ENCODE measurements around the gene TIAM1.

Gene TIAM1

DNA sequence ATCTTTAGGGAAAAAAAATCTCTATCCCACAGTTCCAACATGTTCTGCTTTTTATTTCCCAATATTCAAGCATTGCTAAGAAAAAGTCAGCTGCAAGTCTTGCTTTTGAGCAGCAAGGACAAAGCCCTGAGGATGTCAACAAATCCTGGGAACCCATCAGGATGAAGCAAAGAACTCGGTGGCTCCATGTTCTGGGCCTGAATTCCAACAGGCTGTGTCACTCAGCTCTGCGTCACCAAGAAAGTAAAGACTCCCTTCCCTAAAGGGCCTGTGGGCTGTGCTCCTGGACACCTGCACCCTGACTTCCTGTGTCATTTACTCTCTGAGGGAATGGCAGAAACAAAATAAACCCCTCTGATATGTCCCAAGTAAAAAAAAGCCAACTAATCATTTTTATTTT is 95.5 kb downstream of the TIAM1 start:
- H3K36me3 ChIP-seq (ENCODE audit: control insufficient read depth, low read length) = peaks cover 3% of the 10 kb centered on the region; the same call in 1 of the 2 replicates
- H3F3A ChIP-seq (ENCODE audit: control insufficient read depth, insufficient read depth) = no peaks in the 10 kb centered on the region
- H3K4me3 ChIP-seq (ENCODE audit: low read length) = no peak overlapping the region
- TF ChIP-seq CTCF (IDR thresholded peaks at IDR 0.05; ENCODE audit: low read depth, low read length, poor library complexity, severe bottlenecking) (no peak), EZH2phosphoT487 (IDR thresholded peaks at IDR 0.05; ENCODE audit: borderline replicate concordance, low read length) (no peak)
- no peaks in the 10 kb centered on the region for H3K9me2 ChIP-seq (replicated peaks; ENCODE audit: control insufficient read depth, low read length)
- H3K27ac ChIP-seq (ENCODE audit: low read depth, low read length) = no peak overlapping the region
- no peaks in the 10 kb centered on the region for H3K27me3 ChIP-seq (ENCODE audit: control insufficient read depth, low read length)
- no peaks in the 10 kb centered on the region for H4K20me1 ChIP-seq (ENCODE audit: control insufficient read depth, insufficient read depth, low read depth, low read length)
- H3K9me3 ChIP-seq (ENCODE audit: control insufficient read depth, insufficient read depth, low read length) = peaks cover 4% of the 10 kb centered on the region; the same call in 1 of the 2 replicates
- H3K4me2 ChIP-seq (ENCODE audit: low read length) = no peak overlapping the region
- no peaks in the 10 kb centered on the region for H3K79me2 ChIP-seq (ENCODE audit: control insufficient read depth, low read length)
- H3K4me1 ChIP-seq (ENCODE audit: control insufficient read depth, low read length) = no peaks in the 10 kb centered on the region

- H3K4me1 ChIP-seq (ENCODE audit: control insufficient read depth, low read length) = no peaks in the 10 kb centered on the region
- peaks cover 3% of the 10 kb centered on the region; the same call in 1 of the 2 replicates for H3K36me3 ChIP-seq (ENCODE audit: control insufficient read depth, low read length)
- peaks cover 15% of the 10 kb centered on the region for H3K9me3 ChIP-seq (ENCODE audit: control insufficient read depth, insufficient read depth, low read length)
- H3K27ac ChIP-seq (ENCODE audit: low read depth, low read length) = no peak overlapping the region
- H3K4me2 ChIP-seq (ENCODE audit: low read length) = no peak overlapping the region
- H3K27me3 ChIP-seq (ENCODE audit: control insufficient read depth, low read length) = no peaks in the 10 kb centered on the region
- no peaks in the 10 kb centered on the region for H3F3A ChIP-seq (ENCODE audit: control insufficient read depth, insufficient read depth)
- TF ChIP-seq CTCF (IDR thresholded peaks at IDR 0.05; ENCODE audit: low read depth, low read length, poor library complexity, severe bottlenecking) = no peak
- no peak for TF ChIP-seq EZH2phosphoT487 (IDR thresholded peaks at IDR 0.05; ENCODE audit: borderline replicate concordance, low read length)
- H4K20me1 ChIP-seq (ENCODE audit: control insufficient read depth, insufficient read depth, low read depth, low read length) = no peaks in the 10 kb centered on the region
- no peaks in the 10 kb centered on the region for H3K79me2 ChIP-seq (ENCODE audit: control insufficient read depth, low read length)
- no peaks in the 10 kb centered on the region for H3K9me2 ChIP-seq (replicated peaks; ENCODE audit: control insufficient read depth, low read length)
- H3K4me3 ChIP-seq (ENCODE audit: low read length) = no peak overlapping the region
Measured at GRCh38 chr21:31243611-31244010, 100.5 kb downstream of the TIAM1 start.

DNA sequence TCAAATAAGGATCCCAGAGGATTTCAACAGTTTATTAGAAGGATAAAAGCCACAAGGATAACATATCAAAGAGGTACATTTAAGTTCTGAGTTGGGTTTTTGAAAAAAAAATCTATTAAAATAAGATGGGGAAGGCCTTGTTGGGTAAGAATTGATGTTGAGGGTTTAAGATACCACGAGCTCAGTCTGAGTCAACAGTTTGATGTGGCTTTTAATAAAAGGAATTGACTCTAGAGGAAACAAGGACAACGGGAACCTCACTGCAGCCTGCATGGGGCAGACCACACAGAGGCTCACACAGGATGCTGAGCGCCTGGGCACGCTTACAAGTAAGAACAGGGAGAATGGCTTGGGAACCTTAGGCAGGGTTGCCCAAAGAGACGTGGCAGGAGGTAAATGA is 107.5 kb downstream of the TIAM1 start:
- H3K27ac ChIP-seq (ENCODE audit: low read depth, low read length) = no peak overlapping the region

More for the DNA sequence above, 107.5 kb downstream of the TIAM1 start:
- Histone ChIP-seq H3K27me3 (ENCODE audit: control insufficient read depth, low read length) (no peaks in the 10 kb centered on the region), H3K4me2 (ENCODE audit: low read length) (no peak overlapping the region), H3F3A (ENCODE audit: control insufficient read depth, insufficient read depth) (no peaks in the 10 kb centered on the region), H3K36me3 (ENCODE audit: control insufficient read depth, low read length) (no peaks in the 10 kb centered on the region), H3K4me1 (ENCODE audit: control insufficient read depth, low read length) (no peaks in the 10 kb centered on the region), H3K9me3 (ENCODE audit: control insufficient read depth, insufficient read depth, low read length) (peaks cover 7% of the 10 kb centered on the region; the same call in 1 of the 2 replicates), H4K20me1 (ENCODE audit: control insufficient read depth, insufficient read depth, low read depth, low read length) (no peaks in the 10 kb centered on the region), H3K79me2 (ENCODE audit: control insufficient read depth, low read length) (no peaks in the 10 kb centered on the region), H3K9me2 (replicated peaks; ENCODE audit: control insufficient read depth, low read length) (no peaks in the 10 kb centered on the region), H3K4me3 (ENCODE audit: low read length) (no peak overlapping the region)
- TF ChIP-seq CTCF (IDR thresholded peaks at IDR 0.05; ENCODE audit: low read depth, low read length, poor library complexity, severe bottlenecking) (no peak), EZH2phosphoT487 (IDR thresholded peaks at IDR 0.05; ENCODE audit: borderline replicate concordance, low read length) (no peak)

All from DOHH2 (cell line).